ENCODE measurements around the gene NOD2.

DNA sequence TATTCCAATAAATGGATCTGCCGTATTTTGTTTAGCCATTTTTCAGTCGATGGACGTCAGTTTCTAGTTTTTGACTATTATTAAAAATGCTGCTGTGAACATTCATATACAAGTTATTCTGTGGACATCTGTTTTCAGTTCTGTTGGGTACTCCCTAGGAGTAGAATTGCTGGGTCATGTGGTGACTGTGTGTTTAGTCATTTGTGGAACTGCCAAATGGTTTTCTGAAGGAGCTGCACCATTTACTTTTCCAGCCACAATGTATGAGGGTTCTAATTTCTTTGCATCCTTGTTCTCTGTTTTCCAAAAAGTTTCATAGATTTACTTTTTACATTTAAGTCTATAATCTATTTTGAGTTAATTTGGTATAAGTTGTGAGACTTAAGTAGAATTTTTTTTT, 78.0 kb downstream of the NOD2 start:
- TF ChIP-seq POLR2AphosphoS5 (IDR thresholded peaks at IDR 0.05; ENCODE audit: low read depth), result no peak
- TF ChIP-seq, protein P1, sequence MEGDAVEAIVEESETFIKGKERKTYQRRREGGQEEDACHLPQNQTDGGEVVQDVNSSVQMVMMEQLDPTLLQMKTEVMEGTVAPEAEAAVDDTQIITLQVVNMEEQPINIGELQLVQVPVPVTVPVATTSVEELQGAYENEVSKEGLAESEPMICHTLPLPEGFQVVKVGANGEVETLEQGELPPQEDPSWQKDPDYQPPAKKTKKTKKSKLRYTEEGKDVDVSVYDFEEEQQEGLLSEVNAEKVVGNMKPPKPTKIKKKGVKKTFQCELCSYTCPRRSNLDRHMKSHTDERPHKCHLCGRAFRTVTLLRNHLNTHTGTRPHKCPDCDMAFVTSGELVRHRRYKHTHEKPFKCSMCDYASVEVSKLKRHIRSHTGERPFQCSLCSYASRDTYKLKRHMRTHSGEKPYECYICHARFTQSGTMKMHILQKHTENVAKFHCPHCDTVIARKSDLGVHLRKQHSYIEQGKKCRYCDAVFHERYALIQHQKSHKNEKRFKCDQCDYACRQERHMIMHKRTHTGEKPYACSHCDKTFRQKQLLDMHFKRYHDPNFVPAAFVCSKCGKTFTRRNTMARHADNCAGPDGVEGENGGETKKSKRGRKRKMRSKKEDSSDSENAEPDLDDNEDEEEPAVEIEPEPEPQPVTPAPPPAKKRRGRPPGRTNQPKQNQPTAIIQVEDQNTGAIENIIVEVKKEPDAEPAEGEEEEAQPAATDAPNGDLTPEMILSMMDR (conservative IDR thresholded peaks at IDR 0.05; ENCODE audit: low read depth in 2 of 2), result no peak
- no peak for TF ChIP-seq EZH2phosphoT487 (IDR thresholded peaks at IDR 0.05; ENCODE audit: unreplicated experiment)
- no peak for TF ChIP-seq NANOG (IDR thresholded peaks at IDR 0.05; ENCODE audit: borderline replicate concordance)
- TF ChIP-seq EZH2 (IDR thresholded peaks at IDR 0.05; ENCODE audit: low read depth, unreplicated experiment), result no peak
- no peak for TF ChIP-seq REST (IDR thresholded peaks at IDR 0.05; ENCODE audit: unreplicated experiment)
- no peak for TF ChIP-seq JUNB (IDR thresholded peaks at IDR 0.05; ENCODE audit: unreplicated experiment)
- TF ChIP-seq ZNF114 (CRISPR knock-in tag; IDR thresholded peaks at IDR 0.05), result no peak
- TF ChIP-seq, protein P2, sequence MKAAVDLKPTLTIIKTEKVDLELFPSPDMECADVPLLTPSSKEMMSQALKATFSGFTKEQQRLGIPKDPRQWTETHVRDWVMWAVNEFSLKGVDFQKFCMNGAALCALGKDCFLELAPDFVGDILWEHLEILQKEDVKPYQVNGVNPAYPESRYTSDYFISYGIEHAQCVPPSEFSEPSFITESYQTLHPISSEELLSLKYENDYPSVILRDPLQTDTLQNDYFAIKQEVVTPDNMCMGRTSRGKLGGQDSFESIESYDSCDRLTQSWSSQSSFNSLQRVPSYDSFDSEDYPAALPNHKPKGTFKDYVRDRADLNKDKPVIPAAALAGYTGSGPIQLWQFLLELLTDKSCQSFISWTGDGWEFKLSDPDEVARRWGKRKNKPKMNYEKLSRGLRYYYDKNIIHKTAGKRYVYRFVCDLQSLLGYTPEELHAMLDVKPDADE (IDR thresholded peaks at IDR 0.05), result no peak
- no peak for TF ChIP-seq CREB1 (CRISPR knock-in tag; IDR thresholded peaks at IDR 0.05; ENCODE audit: low read depth)
- no peak for TF ChIP-seq STAT1 (IDR thresholded peaks at IDR 0.05; ENCODE audit: unreplicated experiment)
- no peak for TF ChIP-seq ZNF331 (CRISPR knock-in tag; IDR thresholded peaks at IDR 0.05; ENCODE audit: low read depth)
- no peak for TF ChIP-seq ZNF462 (CRISPR knock-in tag; IDR thresholded peaks at IDR 0.05)
